K562 (cell line): ENCODE data around the gene SLC38A8. TPM values are rescaled to one million over a fixed set of nuclear protein-coding genes. Genes with fewer than 3 reads are reported as not detected.

Experiments used
- ATAC-seq: fragments of 200-7000 bp; cut with Tn5 transposase; 3 replicates; pipeline ENCODE4 v1.9.1; 2020; ENCODE audit warnings: moderate library complexity
- BruUV-seq: library from RNA; stranded (reverse); fragments of 400-500 nt; replicated peaks from 2 replicates; lab custom pipeline; 2021; lab: Mats Ljungman, UMichigan
- CTCF ChIA-PET: fragments of 300-600 bp; formaldehyde crosslinking; extraction: SDS; loops from one replicate; lab custom pipeline; 2021; ENCODE audit warnings: low intra/inter-chr PET ratio; lab: Yijun Ruan, JAX
- POLR2A ChIA-PET: fragments of 300-600, 350-650 bp; sonication (Branson Sonifier 250); formaldehyde crosslinking; extraction: SDS; loops from one replicate; lab custom pipeline; 2021; ENCODE audit warnings: antibody characterized with exemption, inconsistent platforms; lab: Yijun Ruan, JAX
- DNase-seq, 4 experiments: peaks; one replicate each; pipeline versions ENCODE4 v3.0.0 to v3.0.0-alpha.2; 2011 to 2018; ENCODE audit warnings: low spot score in 3 of 4, mixed read lengths in 3 of 4; ENCODE audit errors: extremely low read depth in 1 of 4
- FAIRE-seq: peaks from 2 replicates; lab custom pipeline; 2011; peaks lifted over from hg19 to GRCh38; lab: Jason Lieb, UNC
- H2AFZ ChIP-seq: 2 replicates; pipeline ENCODE4 v1.6.0; 2011; ENCODE audit warnings: low read depth, low read length, control low read depth, inconsistent platforms
- H3K27ac ChIP-seq: fragments of 200-600 bp; 3 replicates; pipeline ENCODE4 v1.8.0; 2011; ENCODE audit warnings: low read depth, mild to moderate bottlenecking, control low read depth, inconsistent platforms, low read length, moderate library complexity, mixed read lengths; ENCODE audit errors: extremely low read depth
- H3K27me3 ChIP-seq, 2 experiments: fragments of 300-600 bp in 1 of 2; 2 replicates in 1 of 2; 3 replicates in 1 of 2; pipeline versions ENCODE4 v1.6.0 to v1.8.0; 2011; ENCODE audit warnings: inconsistent platforms in 2 of 2, low read length in 2 of 2, mild to moderate bottlenecking in 1 of 2, mixed read lengths in 1 of 2, moderate library complexity in 1 of 2; ENCODE audit not compliant: control insufficient read depth in 2 of 2, insufficient read depth in 2 of 2
- H3K36me3 ChIP-seq: fragments of 300-600 bp; 3 replicates; pipeline ENCODE4 v1.8.0; 2011; ENCODE audit warnings: mild to moderate bottlenecking, low read length, inconsistent platforms; ENCODE audit not compliant: control insufficient read depth, insufficient read depth
- H3K4me1 ChIP-seq, 2 experiments: fragments of 200-600 bp in 1 of 2; replicated peaks in 1 of 2; 2 replicates in 1 of 2; 3 replicates in 1 of 2; pipeline versions ENCODE4 v1.5.1 to v1.8.0; 2011; ENCODE audit warnings: inconsistent platforms in 2 of 2, low read length in 2 of 2, mild to moderate bottlenecking in 1 of 2, mixed read lengths in 1 of 2, moderate library complexity in 1 of 2; ENCODE audit not compliant: control insufficient read depth in 2 of 2, insufficient read depth in 2 of 2
- H3K4me2 ChIP-seq: 2 replicates; pipeline ENCODE4 v1.6.1; 2011; ENCODE audit warnings: low read length, control low read depth, inconsistent platforms, mixed read lengths; ENCODE audit not compliant: insufficient read depth
- H3K4me3 ChIP-seq: fragments of 200-600 bp; sonication (generic), shearing (Covaris generic); 2 replicates; pipeline ENCODE4 v1.5.1; 2016; ENCODE audit warnings: control low read depth, inconsistent platforms
- H3K79me2 ChIP-seq: fragments of 200-600 bp; 3 replicates; pipeline ENCODE4 v1.8.0; 2011; ENCODE audit warnings: low read length, inconsistent platforms; ENCODE audit not compliant: control insufficient read depth, insufficient read depth
- H3K9ac ChIP-seq, 2 experiments: 2 replicates each; pipeline versions ENCODE4 v1.6.0 to v1.6.1; 2011; ENCODE audit warnings: low read depth in 2 of 2, low read length in 2 of 2, control low read depth in 1 of 2, inconsistent platforms in 1 of 2, mild to moderate bottlenecking in 1 of 2, mixed read lengths in 1 of 2; ENCODE audit not compliant: insufficient read depth in 1 of 2
- H3K9me1 ChIP-seq: one replicate; pipeline ENCODE4 v1.6.0; 2011; ENCODE audit warnings: inconsistent platforms, mild to moderate bottlenecking, low read length, moderate library complexity; ENCODE audit not compliant: control insufficient read depth, insufficient read depth
- H3K9me3 ChIP-seq: replicated peaks from 2 replicates; pipeline ENCODE4 v1.5.1; 2011; ENCODE audit warnings: low read depth, low read length, inconsistent platforms; ENCODE audit not compliant: control insufficient read depth, insufficient read depth
- H4K20me1 ChIP-seq: replicated peaks from 2 replicates; pipeline ENCODE4 v1.6.1; 2011; ENCODE audit warnings: low read length, inconsistent platforms, mixed read lengths; ENCODE audit not compliant: control insufficient read depth, insufficient read depth
- CBX2 ChIP-seq: fragments of 200-600 bp; sonication (generic); IDR thresholded peaks from one replicate; pipeline ENCODE4 v1.6.1; 2012; ENCODE audit warnings: mild to moderate bottlenecking, low read length, inconsistent platforms; ENCODE audit not compliant: insufficient read depth, poor library complexity, severe bottlenecking
- HCFC1 ChIP-seq: IDR thresholded peaks from 2 replicates; pipeline ENCODE4 v1.6.1; 2012; ENCODE audit warnings: low read depth, low read length, improper control_type of control experiment
- MNT ChIP-seq, 2 experiments: fragments of 450-650 bp; conservative IDR thresholded peaks; 2 replicates each; pipeline ENCODE4 v1.6.1; 2017; ENCODE audit warnings: mild to moderate bottlenecking in 2 of 2, moderate library complexity in 2 of 2
- POLR2A ChIP-seq: fragments of 450-650 bp; conservative IDR thresholded peaks from 2 replicates; pipeline ENCODE4 v1.6.1; 2016
- POLR2G ChIP-seq: fragments of 200-400 bp; formaldehyde crosslinking; IDR thresholded peaks from 2 replicates; pipeline ENCODE4 v1.6.1; 2017; ENCODE audit warnings: low read depth, mild to moderate bottlenecking, antibody characterized with exemption, low read length, moderate library complexity
- SP1 ChIP-seq: sonication (generic); formaldehyde crosslinking; IDR thresholded peaks from 2 replicates; pipeline ENCODE4 v1.8.1; 2022; ENCODE audit warnings: mild to moderate bottlenecking, missing genetic modification reagents
- TRIM25 ChIP-seq: fragments of 450-650 bp; IDR thresholded peaks from 2 replicates; pipeline ENCODE4 v1.7.0; 2016; ENCODE audit warnings: borderline replicate concordance
- WGBS: fragments of 100-300 bp; shearing (Covaris generic); methylation state at CpG from one replicate; pipeline ENCODE4 v1.1.6; 2016; ENCODE audit warnings: low coverage, mixed read lengths; ENCODE audit not compliant: insufficient coverage; ENCODE audit errors: missing lambda C conversion rate; 5-methylcytosine and 5-hydroxymethylcytosine counted together
- in situ Hi-C: fragments of 300-500 bp; cut with MboI; formaldehyde crosslinking; loops from 4 replicates; pipeline ENCODE4 v1.15.0; 2018; ENCODE audit warnings: inconsistent platforms, mixed read lengths
- intact Hi-C: fragments of 100-400 bp; cut with micrococcal nuclease; formaldehyde crosslinking; loops from 2 replicates; pipeline ENCODE4 v1.14.2; 2022
- polyA plus RNA-seq, 8 experiments: library from polyadenylated mRNA; depleted of rRNA in 4 of 8; stranded (reverse) in 5 of 8; unstranded in 3 of 8; fragments of >200 nt; fragmentation: Nextera tagmentation in 2 of 8; fragmentation: Illumina TruSeq in 1 of 8; extraction: Ambion mirVana in 2 of 8; extraction: Trizol in 1 of 8; gene quantifications; 2 replicates each; pipeline versions ENCODE4 v1.2.1 to v1.2.3, GENCODE V29; 2011 to 2014; ENCODE audit warnings: inconsistent platforms in 1 of 8, missing spikeins in 1 of 8
- total RNA-seq, 7 experiments: library from RNA; depleted of rRNA in 6 of 7; stranded (reverse); fragments of >200 nt in 6 of 7; fragmentation: Illumina TruSeq in 2 of 7; extraction: Trizol in 2 of 7; gene quantifications; 2 replicates each; pipeline versions ENCODE4 v1.2.1 to v1.2.3, GENCODE V29; 2011 to 2021; ENCODE audit warnings: low replicate concordance in 1 of 7
- TF ChIP-seq, protein P1 (sequence below): sonication (generic); formaldehyde crosslinking; IDR thresholded peaks from 2 replicates; pipeline ENCODE4 v1.8.0; 2022; ENCODE audit warnings: missing genetic modification reagents, mild to moderate bottlenecking, moderate library complexity, borderline replicate concordance

Gene SLC38A8
- total and polyA plus RNA-seq, 9 of the 15 experiments (the other 6 are each of a cell fraction or from before 2014, with no cell fraction given) = 0.28 TPM; not detected in 8

DNA sequence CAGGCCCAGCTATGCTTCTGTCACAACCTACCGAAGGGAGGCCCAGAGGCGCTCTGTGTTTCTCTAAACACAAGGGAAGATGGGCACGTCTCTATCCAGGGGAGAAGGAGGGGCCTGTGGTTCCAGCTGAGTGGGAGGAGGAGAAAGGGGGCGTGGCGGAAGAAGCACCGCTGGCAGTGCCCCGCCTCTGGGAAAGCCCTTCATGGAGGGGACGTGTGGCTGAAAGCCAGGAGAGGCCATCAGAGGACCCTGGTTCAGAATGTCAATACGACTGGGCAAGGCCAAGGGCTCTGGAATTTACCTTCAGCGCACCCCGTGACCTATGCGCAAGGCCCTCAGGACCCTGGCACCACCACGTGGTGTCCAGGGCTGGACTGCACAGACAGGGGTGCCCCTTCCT is 12.3 kb upstream of the SLC38A8 start:
- Histone ChIP-seq H3K36me3 (peaks cover 78% of the 10 kb centered on the region; the same call in 2 of the 3 replicates), H3K27ac (no peak overlapping the region), H3K27me3 (no peaks in the 10 kb centered on the region), H4K20me1 (no peaks in the 10 kb centered on the region; the same call in 1 of the 2 replicates), H3K9me1 (peaks cover 4% of the 10 kb centered on the region), H3K4me3 (no peak overlapping the region), H2AFZ (no peak overlapping the region), H3K4me2 (no peak overlapping the region), H3K79me2 (no peaks in the 10 kb centered on the region), H3K9ac (peak overlapping the region in 1 of 2 experiments; percentile 80; a peak in 1 of 4 replicates), H3K4me1 (peaks cover 8 to 21% of the 10 kb centered on the region in 2 experiments; a peak in 4 of 5 replicates), H3K9me3 (no peaks in the 10 kb centered on the region)
- DNase-seq (peak in 1 of 4 experiments; percentile 42), ATAC-seq (no peak), FAIRE-seq (no peak)
- TF ChIP-seq, protein P1, sequence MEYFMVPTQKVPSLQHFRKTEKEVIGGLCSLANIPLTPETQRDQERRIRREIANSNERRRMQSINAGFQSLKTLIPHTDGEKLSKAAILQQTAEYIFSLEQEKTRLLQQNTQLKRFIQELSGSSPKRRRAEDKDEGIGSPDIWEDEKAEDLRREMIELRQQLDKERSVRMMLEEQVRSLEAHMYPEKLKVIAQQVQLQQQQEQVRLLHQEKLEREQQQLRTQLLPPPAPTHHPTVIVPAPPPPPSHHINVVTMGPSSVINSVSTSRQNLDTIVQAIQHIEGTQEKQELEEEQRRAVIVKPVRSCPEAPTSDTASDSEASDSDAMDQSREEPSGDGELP (CRISPR knock-in tag) = 0 out of 2 replicates have a peak, but pooled peaks have one; percentile 13
- no peak for TF ChIP-seq SP1 (CRISPR knock-in tag)
- in situ Hi-C loops (no loop called here), intact Hi-C loops (no loop called here)
- BruUV-seq = no TSS peak
- CTCF ChIA-PET = no interaction called here
- 88% methylated on average over 13 of the region's 13 CpGs for WGBS
- POLR2A ChIA-PET = interaction anchor here (1.1 to 2.1 kb wide), 4 partner anchors 13 to 84 kb away, joined by 3 to 9 read pairs (median 4); partner anchors contain the start of gene SLC38A8

- POLR2A ChIA-PET = interaction anchor here (1.5 to 2.1 kb wide), 3 partner anchors 12 to 83 kb away, joined by 4 to 9 read pairs (median 4); partner anchors contain the start of gene SLC38A8
- H3K4me2 ChIP-seq = no peak overlapping the region
- no peaks in the 10 kb centered on the region for H3K79me2 ChIP-seq
- no peak overlapping the region for H2AFZ ChIP-seq
- BruUV-seq = no TSS peak
- peaks cover 4% of the 10 kb centered on the region for H3K9me1 ChIP-seq
- no peak for FAIRE-seq
- intact Hi-C loops = no loop called here
- no peaks in the 10 kb centered on the region for H3K27me3 ChIP-seq
- no peak for DNase-seq
- no peak overlapping the region; a peak in 1 of 4 replicates for H3K9ac ChIP-seq
- WGBS = 88% methylated on average over 12 of the region's 16 CpGs
- no peaks in the 10 kb centered on the region; the same call in 1 of the 2 replicates for H4K20me1 ChIP-seq
- no peak for TF ChIP-seq HCFC1
- TF ChIP-seq MNT (conservative IDR thresholded peaks at IDR 0.05) = no peak
- TF ChIP-seq TRIM25 = no peak
- TF ChIP-seq POLR2G = 0 out of 2 replicates have a peak, but pooled peaks have one; percentile 3
- TF ChIP-seq CBX2 = no peak
- no peak for TF ChIP-seq POLR2A
- TF ChIP-seq, all 486 proteins: peak for 1
- in situ Hi-C loops = no loop called here
- ATAC-seq = no peak
- H3K4me3 ChIP-seq = no peak overlapping the region
- H3K4me1 ChIP-seq = peaks cover 8 to 21% of the 10 kb centered on the region in 2 experiments; a peak in 4 of 5 replicates
- no peaks in the 10 kb centered on the region for H3K9me3 ChIP-seq
- no peak overlapping the region for H3K27ac ChIP-seq
- CTCF ChIA-PET = no interaction called here
- peaks cover 77% of the 10 kb centered on the region; the same call in 2 of the 3 replicates for H3K36me3 ChIP-seq
Measured at GRCh38 chr16:84054271-84054670, 11.7 kb upstream of the SLC38A8 start.
